ENCODE results near the gene RMDN2.
"Not testable (repeated sequence)": the region's sequence is repeated elsewhere in the genome, so short reads cannot be mapped to it uniquely, and the experiment has no call there.

RMDN2 gene

DNA sequence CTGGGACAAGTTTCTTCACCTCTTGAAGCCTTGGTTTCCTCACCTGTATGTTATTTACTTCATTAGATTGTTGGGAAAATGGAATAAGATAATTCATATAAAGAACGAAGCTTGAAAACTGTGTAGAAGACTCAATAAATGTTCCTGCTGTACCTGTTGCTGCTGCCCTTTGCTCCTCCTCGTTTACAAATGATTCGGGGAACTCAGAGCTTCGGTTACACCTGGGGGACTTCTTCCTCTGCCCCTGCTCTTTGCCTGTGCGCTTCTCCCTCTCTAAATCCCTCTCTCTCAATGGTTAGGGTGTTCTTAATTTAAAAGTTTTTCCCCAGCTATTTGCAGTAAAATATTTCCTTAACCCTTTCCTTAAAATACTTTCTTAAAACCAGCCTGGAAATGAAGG, 3.3 kb upstream of the RMDN2 start:
- no peak overlapping the region for H3K4me3 ChIP-seq (ENCODE audit: control insufficient read depth, low read depth, low read length)
- TF ChIP-seq, protein P1, sequence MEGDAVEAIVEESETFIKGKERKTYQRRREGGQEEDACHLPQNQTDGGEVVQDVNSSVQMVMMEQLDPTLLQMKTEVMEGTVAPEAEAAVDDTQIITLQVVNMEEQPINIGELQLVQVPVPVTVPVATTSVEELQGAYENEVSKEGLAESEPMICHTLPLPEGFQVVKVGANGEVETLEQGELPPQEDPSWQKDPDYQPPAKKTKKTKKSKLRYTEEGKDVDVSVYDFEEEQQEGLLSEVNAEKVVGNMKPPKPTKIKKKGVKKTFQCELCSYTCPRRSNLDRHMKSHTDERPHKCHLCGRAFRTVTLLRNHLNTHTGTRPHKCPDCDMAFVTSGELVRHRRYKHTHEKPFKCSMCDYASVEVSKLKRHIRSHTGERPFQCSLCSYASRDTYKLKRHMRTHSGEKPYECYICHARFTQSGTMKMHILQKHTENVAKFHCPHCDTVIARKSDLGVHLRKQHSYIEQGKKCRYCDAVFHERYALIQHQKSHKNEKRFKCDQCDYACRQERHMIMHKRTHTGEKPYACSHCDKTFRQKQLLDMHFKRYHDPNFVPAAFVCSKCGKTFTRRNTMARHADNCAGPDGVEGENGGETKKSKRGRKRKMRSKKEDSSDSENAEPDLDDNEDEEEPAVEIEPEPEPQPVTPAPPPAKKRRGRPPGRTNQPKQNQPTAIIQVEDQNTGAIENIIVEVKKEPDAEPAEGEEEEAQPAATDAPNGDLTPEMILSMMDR (IDR thresholded peaks at IDR 0.05; ENCODE audit: control insufficient read depth, insufficient read depth, low read depth, low read length, missing control alignments) = no peak
- no peak for DNase-seq (ENCODE audit: low read depth)

- no peak for DNase-seq (ENCODE audit: low read depth)
- TF ChIP-seq, protein P1 (IDR thresholded peaks at IDR 0.05; ENCODE audit: control insufficient read depth, insufficient read depth, low read depth, low read length, missing control alignments) = no peak
- no peak overlapping the region for H3K4me3 ChIP-seq (ENCODE audit: control insufficient read depth, low read depth, low read length)
These were observed 1.6 kb upstream of the RMDN2 start for GRCh38 chr2:37923308-37924055.

DNA sequence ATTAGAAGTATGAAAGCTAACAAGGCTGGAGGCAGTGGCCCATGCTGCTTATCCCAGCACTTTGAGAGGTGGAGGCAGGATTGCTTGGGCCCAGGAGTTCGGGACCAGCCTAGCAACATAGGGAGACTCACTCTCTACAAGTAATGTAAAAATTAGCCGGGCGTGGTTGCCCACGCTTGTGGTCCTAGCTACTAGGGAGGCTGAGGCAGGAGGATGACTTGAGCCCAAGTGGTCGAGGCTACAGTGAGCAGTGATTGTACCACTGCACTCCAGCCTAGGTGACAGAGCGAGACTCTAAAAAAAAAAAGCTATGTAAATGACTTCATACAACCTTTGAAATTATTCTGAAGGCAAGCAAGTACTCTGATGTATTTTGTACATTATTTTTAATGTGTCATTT, 1.5 kb downstream of the RMDN2 start:
- TF ChIP-seq, protein P1 (IDR thresholded peaks at IDR 0.05; ENCODE audit: control insufficient read depth, insufficient read depth, low read depth, low read length, missing control alignments) = no peak
- DNase-seq (ENCODE audit: low read depth) = no peak
- no peak overlapping the region for H3K4me3 ChIP-seq (ENCODE audit: control insufficient read depth, low read depth, low read length)

GRCh38 chr2:37928377-37928776, 3.3 kb downstream of the RMDN2 start:
- TF ChIP-seq, protein P1 (IDR thresholded peaks at IDR 0.05; ENCODE audit: control insufficient read depth, insufficient read depth, low read depth, low read length, missing control alignments) = no peak
- H3K4me3 ChIP-seq (ENCODE audit: control insufficient read depth, low read depth, low read length) = no peak overlapping the region
- DNase-seq (ENCODE audit: low read depth) = no peak

DNA sequence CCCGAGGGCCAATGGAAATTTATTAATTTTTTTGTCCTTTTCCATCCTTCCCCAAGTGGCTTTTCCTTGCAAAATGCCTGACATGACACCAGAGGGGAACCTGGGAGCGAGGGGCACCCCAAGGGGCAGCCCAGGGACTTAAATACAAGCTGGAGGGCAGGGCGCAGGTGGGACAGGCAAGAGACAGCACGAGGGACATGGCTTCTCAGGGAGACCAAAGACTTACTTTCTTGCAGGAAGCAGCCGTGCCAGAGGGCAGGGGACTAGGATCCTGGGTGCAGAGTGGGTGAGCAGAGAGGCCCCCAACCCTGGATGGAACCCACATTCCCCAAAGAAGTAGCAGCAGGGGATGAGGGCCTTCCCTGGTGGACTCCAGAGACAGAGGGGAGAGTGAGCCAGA, 5.3 kb downstream of the RMDN2 start:
- H3K4me3 ChIP-seq (ENCODE audit: control insufficient read depth, low read depth, low read length); DNase-seq (ENCODE audit: low read depth): not testable (repeated sequence)

- not testable (repeated sequence) for H3K4me3 ChIP-seq (ENCODE audit: control insufficient read depth, low read depth, low read length)
These were observed 7.8 kb downstream of the RMDN2 start for GRCh38 chr2:37932873-37933272.

GRCh38 chr2:37934591-37935513, 9.8 kb downstream of the RMDN2 start:
- H3K4me3 ChIP-seq (ENCODE audit: control insufficient read depth, low read depth, low read length) = no peak overlapping the region
- TF ChIP-seq, protein P1 (IDR thresholded peaks at IDR 0.05; ENCODE audit: control insufficient read depth, insufficient read depth, low read depth, low read length, missing control alignments) = no peak
- DNase-seq (ENCODE audit: low read depth) = no peak

More at GRCh38 chr2:37932873-37933272, 7.8 kb downstream of the RMDN2 start:
- DNase-seq (ENCODE audit: low read depth) = not testable (repeated sequence)

DNA sequence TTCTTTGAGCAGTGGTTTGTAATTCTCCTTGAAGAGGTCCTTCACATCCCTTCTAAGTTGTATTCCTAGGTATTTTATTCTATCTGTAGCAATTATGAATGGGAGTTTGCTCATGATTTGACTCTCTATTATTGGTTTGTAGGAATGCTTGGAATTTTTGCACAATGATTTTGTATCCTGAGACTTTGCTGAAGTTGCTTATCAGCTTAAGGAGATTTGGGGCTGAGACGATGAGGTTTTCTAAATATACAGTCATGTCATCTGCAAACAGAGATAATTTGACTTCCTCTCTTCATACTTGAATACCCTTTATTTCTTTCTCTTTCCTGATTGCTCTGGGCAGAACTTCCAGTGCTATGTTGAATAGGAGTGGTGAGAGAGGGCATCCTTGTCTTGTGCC, 12.5 kb downstream of the RMDN2 start:
- not testable (repeated sequence) for H3K4me3 ChIP-seq (ENCODE audit: control insufficient read depth, low read depth, low read length); DNase-seq (ENCODE audit: low read depth)

GRCh38 chr2:37941267-37941666, 16.2 kb downstream of the RMDN2 start:
- DNase-seq (ENCODE audit: low read depth); H3K4me3 ChIP-seq (ENCODE audit: control insufficient read depth, low read depth, low read length): not testable (repeated sequence)
